NB4 (cell line): ENCODE measurements around the gene SULF2.

ENCODE experiments used
- POLR2A ChIP-seq: IDR thresholded peaks from 2 replicates; pipeline ENCODE4 v1.6.1; 2011; ENCODE audit warnings: mild to moderate bottlenecking; ENCODE audit not compliant: insufficient read length; ENCODE audit errors: extremely low read depth
- TF ChIP-seq, protein P1 (sequence below): IDR thresholded peaks from one replicate; pipeline ENCODE4 v1.5.1; 2012; ENCODE audit warnings: low read depth, low read length
- TF ChIP-seq, protein P2 (sequence below): IDR thresholded peaks from 2 replicates; pipeline ENCODE4 v1.6.1; 2011; ENCODE audit warnings: low read depth, low read length

GRCh38 chr20:47675190-47676142 lies 109.8 kb downstream of the SULF2 start:
- TF ChIP-seq, protein P1, sequence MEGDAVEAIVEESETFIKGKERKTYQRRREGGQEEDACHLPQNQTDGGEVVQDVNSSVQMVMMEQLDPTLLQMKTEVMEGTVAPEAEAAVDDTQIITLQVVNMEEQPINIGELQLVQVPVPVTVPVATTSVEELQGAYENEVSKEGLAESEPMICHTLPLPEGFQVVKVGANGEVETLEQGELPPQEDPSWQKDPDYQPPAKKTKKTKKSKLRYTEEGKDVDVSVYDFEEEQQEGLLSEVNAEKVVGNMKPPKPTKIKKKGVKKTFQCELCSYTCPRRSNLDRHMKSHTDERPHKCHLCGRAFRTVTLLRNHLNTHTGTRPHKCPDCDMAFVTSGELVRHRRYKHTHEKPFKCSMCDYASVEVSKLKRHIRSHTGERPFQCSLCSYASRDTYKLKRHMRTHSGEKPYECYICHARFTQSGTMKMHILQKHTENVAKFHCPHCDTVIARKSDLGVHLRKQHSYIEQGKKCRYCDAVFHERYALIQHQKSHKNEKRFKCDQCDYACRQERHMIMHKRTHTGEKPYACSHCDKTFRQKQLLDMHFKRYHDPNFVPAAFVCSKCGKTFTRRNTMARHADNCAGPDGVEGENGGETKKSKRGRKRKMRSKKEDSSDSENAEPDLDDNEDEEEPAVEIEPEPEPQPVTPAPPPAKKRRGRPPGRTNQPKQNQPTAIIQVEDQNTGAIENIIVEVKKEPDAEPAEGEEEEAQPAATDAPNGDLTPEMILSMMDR, result no peak
- TF ChIP-seq, protein P2, sequence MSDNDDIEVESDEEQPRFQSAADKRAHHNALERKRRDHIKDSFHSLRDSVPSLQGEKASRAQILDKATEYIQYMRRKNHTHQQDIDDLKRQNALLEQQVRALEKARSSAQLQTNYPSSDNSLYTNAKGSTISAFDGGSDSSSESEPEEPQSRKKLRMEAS, result no peak
- no peak for TF ChIP-seq POLR2A
